ENCODE measurements around the gene CDH16. TPM values are rescaled to one million over a fixed set of nuclear protein-coding genes. Genes with fewer than 3 reads are reported as not detected.

The CDH16 gene
- total RNA-seq, 2 donors from 2014 or later = not detected

DNA sequence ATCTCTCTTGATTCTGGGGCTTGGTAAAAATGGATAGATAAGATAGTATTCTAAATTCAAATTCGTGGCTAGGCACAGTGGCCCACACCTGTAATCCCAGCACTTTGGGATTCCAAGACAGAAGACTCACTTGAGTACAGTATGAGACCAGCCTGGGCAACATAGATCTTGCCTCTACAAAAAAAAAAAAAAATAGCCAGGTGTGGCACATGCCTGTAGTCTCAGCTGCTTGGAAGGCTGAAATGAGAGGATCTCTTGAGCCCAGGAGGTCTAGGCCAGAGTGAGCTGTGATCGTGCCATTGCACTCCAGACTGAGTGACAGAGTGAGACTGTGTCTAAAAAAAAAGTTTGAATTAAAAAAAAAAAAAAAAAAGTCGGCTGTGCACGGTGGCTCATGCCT is 29.1 kb downstream of the CDH16 start:
- Mint-ChIP-seq H3K27ac (no peak overlapping the region), H3K4me3 (no peak overlapping the region), H3K9me3 (no peaks in the 10 kb centered on the region), H3K27me3 (ENCODE audit: low read depth) (no peaks in the 10 kb centered on the region), H3K36me3 (ENCODE audit: insufficient read depth in 2 of 2) (peaks cover 0 to 12% of the 10 kb centered on the region in 2 donors), H3K4me1 (ENCODE audit: low read depth) (peaks cover 45% of the 10 kb centered on the region)
- ATAC-seq (replicated peaks in 1 of 2) = no peak
- no peak for DNase-seq

DNA sequence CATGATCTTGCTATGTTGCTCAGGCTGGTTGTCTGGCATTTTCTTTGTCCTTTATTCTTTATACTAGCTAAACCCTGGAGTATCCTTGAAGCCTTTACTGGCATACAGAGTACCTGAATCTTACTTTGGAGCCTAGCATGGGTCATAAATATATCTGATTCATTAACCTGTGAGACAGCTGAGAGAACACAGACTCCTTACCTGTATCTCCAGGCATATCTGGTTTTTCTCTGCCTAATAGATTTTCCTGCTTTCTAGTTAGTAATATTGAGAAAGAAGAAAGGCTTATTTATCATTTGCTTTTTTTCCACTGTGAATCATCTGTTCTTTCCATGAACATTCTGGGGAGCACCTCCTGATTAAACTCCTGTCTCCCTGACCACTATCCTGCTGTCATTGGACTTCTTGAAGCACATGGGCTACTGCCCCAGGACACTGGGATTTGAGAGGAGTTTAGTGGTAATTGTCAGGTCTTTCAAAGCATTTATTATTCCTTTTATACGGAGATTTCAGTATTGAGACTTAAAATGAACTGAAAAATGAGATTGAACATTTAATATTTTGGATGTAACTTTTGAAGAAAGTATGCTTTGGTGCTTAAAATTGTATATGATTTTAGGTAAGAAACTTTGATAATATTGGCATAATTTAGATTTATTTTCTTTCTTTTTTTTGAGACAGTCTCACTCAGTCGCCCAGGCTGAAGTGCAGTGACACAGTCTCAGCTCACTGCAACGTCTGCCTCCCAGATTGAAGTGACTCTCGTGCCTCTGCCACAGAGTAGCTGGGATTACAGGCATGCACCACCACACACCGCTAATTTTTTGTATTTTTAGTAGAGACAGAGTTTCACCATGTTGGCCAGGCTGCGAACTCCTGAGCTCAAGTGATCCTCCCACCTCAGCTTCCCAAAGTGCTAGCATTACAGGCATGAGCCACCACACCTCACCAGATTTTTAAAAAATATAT is 29.8 kb downstream of the CDH16 start:
- DNase-seq (no peak), ATAC-seq (replicated peaks in 1 of 2) (no peak)
- H3K27ac Mint-ChIP-seq = peak overlapping the region; percentile 83
- peaks cover 3 to 16% of the 10 kb centered on the region in 2 donors for H3K36me3 Mint-ChIP-seq (ENCODE audit: insufficient read depth in 2 of 2)
- peaks cover 45% of the 10 kb centered on the region for H3K4me1 Mint-ChIP-seq (ENCODE audit: low read depth)
- H3K9me3 Mint-ChIP-seq = no peaks in the 10 kb centered on the region
- no peaks in the 10 kb centered on the region for H3K27me3 Mint-ChIP-seq (ENCODE audit: low read depth)
- H3K4me3 Mint-ChIP-seq = peak overlapping the region in 1 of 2 donors; percentile 6

DNA sequence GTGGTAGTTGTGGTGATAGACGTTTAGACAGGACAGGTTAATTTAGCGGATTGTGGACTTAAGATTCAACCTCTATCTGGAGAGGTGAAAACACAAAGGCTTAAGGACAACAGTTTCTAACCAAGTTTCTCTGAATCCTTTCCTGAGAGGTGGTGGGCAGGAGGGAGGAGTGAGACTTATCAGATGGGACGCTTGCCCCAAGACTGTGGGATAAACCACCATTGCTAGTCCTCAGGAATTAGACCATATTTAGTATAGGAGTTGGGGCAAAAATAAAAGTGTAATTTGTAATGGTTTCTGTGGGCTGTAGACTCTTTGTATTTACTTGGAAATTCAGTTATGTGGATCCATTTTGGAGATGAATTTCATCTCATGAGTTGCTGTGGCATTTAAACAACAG is 31.8 kb downstream of the CDH16 start:
- DNase-seq (no peak), ATAC-seq (replicated peaks in 1 of 2) (no peak)
- Mint-ChIP-seq H3K36me3 (ENCODE audit: insufficient read depth in 2 of 2) (peaks cover 3 to 15% of the 10 kb centered on the region in 2 donors), H3K27ac (no peak overlapping the region), H3K4me3 (no peak overlapping the region), H3K27me3 (ENCODE audit: low read depth) (no peaks in the 10 kb centered on the region), H3K4me1 (ENCODE audit: low read depth) (peaks cover 46% of the 10 kb centered on the region), H3K9me3 (no peaks in the 10 kb centered on the region)

DNA sequence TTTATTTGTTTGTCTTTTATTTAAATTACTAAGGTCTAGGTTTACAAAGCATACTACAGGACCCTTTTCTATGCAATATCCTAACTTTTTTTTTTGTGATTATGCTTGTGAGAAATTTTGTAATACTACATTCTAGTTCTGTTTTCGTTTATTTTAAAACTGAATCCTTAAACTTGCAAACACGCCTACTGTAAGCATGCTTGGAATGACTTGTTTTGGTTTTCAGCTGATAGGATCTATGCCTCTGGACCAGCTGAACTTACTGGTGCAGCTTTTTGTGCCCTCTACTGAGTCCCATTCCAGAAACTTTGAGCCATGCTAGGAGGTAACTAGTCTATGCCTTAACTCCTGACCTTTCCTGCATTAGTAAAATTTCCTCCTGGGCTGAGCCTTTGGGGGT is 32.4 kb downstream of the CDH16 start:
- DNase-seq (no peak), ATAC-seq (replicated peaks in 1 of 2) (no peak)
- Mint-ChIP-seq H3K27me3 (ENCODE audit: low read depth) (no peaks in the 10 kb centered on the region), H3K9me3 (no peaks in the 10 kb centered on the region), H3K27ac (no peak overlapping the region), H3K4me1 (ENCODE audit: low read depth) (peaks cover 50% of the 10 kb centered on the region), H3K4me3 (no peak overlapping the region), H3K36me3 (ENCODE audit: insufficient read depth in 2 of 2) (peaks cover 3 to 15% of the 10 kb centered on the region in 2 donors)

DNA sequence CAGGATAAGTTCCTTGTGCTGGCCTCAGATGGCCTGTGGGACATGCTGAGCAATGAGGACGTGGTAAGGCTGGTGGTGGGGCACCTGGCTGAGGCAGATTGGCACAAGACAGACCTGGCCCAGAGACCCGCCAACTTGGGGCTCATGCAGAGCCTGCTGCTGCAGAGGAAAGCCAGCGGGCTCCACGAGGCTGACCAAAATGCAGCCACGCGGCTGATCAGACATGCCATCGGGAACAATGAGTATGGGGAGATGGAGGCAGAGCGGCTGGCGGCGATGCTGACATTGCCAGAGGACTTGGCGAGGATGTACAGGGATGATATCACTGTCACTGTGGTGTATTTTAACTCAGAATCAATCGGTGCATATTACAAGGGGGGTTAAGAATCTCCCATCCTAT is 33.2 kb downstream of the CDH16 start:
- no peak for ATAC-seq (replicated peaks in 1 of 2)
- Mint-ChIP-seq H3K4me1 (ENCODE audit: low read depth) (peaks cover 50% of the 10 kb centered on the region), H3K36me3 (ENCODE audit: insufficient read depth in 2 of 2) (peaks cover 3 to 15% of the 10 kb centered on the region in 2 donors), H3K9me3 (no peaks in the 10 kb centered on the region), H3K27ac (no peak overlapping the region), H3K4me3 (no peak overlapping the region), H3K27me3 (ENCODE audit: low read depth) (no peaks in the 10 kb centered on the region)
- no peak for DNase-seq

DNA sequence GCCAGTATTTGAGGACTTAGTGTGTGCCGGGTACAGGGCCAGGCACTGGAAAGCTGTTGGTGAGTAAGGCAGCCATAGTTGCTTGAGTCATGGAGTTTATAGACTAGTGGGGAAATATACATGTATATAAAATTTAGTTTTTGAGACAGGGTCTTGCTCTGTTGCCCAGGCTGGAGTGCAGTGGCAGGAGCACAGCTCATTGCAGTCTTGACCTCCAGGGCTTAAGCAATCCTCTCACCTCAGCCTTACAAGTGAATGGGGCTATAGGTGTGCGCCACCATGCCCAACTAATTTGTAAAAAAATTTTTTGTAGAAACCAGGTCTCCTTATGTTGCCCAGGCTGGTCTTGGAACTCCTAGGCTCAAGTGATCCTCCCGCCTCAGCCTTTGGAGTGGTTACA is 36.0 kb downstream of the CDH16 start:
- Mint-ChIP-seq H3K27me3 (ENCODE audit: low read depth) (no peaks in the 10 kb centered on the region), H3K4me3 (no peak overlapping the region), H3K4me1 (ENCODE audit: low read depth) (peaks cover 65% of the 10 kb centered on the region), H3K27ac (no peak overlapping the region), H3K36me3 (ENCODE audit: insufficient read depth in 2 of 2) (peaks cover 7 to 9% of the 10 kb centered on the region in 2 donors), H3K9me3 (peaks cover 0 to 2% of the 10 kb centered on the region in 2 donors)
- DNase-seq (no peak), ATAC-seq (replicated peaks in 1 of 2) (no peak)

GRCh38 chr16:66881964-66882508 is 36.6 kb downstream of the CDH16 start:
- no peaks in the 10 kb centered on the region for H3K27me3 Mint-ChIP-seq (ENCODE audit: low read depth)
- no peak for ATAC-seq (replicated peaks in 1 of 2)
- H3K9me3 Mint-ChIP-seq = peaks cover 0 to 2% of the 10 kb centered on the region in 2 donors
- peak overlapping the region; percentile 78 to 100 for H3K4me3 Mint-ChIP-seq
- H3K36me3 Mint-ChIP-seq (ENCODE audit: insufficient read depth in 2 of 2) = peaks cover 7% of the 10 kb centered on the region in 2 donors
- H3K4me1 Mint-ChIP-seq (ENCODE audit: low read depth) = peaks cover 61% of the 10 kb centered on the region
- H3K27ac Mint-ChIP-seq = no peak overlapping the region
- no peak for DNase-seq

- no peaks in the 10 kb centered on the region for H3K27me3 Mint-ChIP-seq (ENCODE audit: low read depth)
- peak overlapping the region; percentile 78 to 100 for H3K4me3 Mint-ChIP-seq
- DNase-seq = no peak
- peaks cover 0 to 2% of the 10 kb centered on the region in 2 donors for H3K9me3 Mint-ChIP-seq
- peaks cover 57% of the 10 kb centered on the region for H3K4me1 Mint-ChIP-seq (ENCODE audit: low read depth)
- no peak for ATAC-seq (replicated peaks in 1 of 2)
- no peak overlapping the region for H3K27ac Mint-ChIP-seq
- peaks cover 7% of the 10 kb centered on the region in 2 donors for H3K36me3 Mint-ChIP-seq (ENCODE audit: insufficient read depth in 2 of 2)
Observed at GRCh38 chr16:66881560-66881959, 37.1 kb downstream of the CDH16 start.

DNA sequence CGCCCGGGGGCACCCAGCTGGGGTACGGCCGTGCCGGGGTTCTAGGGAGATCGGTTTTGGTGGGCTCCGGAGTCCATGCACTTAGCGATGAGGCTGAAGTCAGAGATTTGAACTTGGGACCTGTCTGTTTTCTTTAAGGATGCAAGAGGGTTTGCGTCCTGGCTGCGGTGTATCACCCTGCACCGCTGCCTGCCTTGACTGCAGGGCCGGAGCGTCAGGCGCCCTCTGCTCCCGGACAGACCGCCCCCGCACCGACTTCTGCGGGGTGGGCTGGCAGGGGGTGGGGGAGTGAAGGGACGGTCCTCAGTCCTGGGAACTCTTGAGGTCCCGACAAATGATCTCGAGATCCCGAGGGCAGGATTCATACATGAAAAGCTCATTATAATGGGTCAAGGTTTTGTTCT is 37.7 kb downstream of the CDH16 start:
- H3K4me1 Mint-ChIP-seq (ENCODE audit: low read depth) = peaks cover 63% of the 10 kb centered on the region
- ATAC-seq (replicated peaks in 1 of 2) (peak in 1 of 2 donors; percentile 6), DNase-seq (peak; percentile 17 to 27)
- H3K27ac Mint-ChIP-seq = no peak overlapping the region
- peaks cover 9 to 10% of the 10 kb centered on the region in 2 donors for H3K36me3 Mint-ChIP-seq (ENCODE audit: insufficient read depth in 2 of 2)
- H3K9me3 Mint-ChIP-seq = peaks cover 3 to 4% of the 10 kb centered on the region in 2 donors
- no peaks in the 10 kb centered on the region for H3K27me3 Mint-ChIP-seq (ENCODE audit: low read depth)
- peak overlapping the region; percentile 92 to 100 for H3K4me3 Mint-ChIP-seq

DNA sequence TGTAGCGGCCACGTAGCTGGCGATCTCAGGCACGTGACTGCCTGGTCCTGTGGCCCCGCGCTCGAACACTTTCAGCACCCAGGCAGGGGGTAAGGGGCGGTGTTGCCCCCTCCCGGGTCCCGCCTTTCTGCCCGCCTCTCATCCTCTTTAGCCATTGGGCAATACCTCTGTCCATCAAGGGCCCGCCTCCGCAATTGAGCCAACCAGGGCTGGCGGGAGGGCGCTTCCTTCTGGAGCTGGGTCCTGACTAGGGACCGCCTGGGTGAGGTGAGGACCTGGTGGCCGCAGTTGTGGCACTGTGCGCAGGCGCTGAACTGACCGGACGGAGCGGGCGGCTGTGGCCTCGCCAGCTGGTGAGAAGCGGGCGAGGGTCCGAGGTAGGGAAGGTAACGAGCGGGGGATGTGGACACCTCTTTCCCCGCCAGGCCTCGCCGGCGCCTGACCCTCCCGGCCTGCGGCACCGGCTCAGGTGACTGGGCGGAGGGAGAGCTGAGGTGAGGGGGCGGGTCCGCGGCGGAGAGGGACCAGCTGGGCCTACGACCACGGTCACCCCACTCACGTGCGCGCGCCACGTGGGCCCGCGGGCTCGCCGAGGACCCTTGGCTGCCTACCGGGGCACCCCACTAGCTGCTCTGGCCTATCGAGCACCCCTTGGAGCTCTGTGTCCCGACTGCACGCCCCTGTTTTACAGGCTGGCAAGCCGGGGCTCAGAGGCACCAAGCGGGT is 38.2 kb downstream of the CDH16 start, which contains the start of gene PDP2:
Gene PDP2, plus strand, starts transcription at position 228 of the 726 bp plus-strand sequence. CDS start 3,770 bp downstream, outside the sequence.
- H3K36me3 Mint-ChIP-seq (ENCODE audit: insufficient read depth in 2 of 2) = peaks cover 9 to 10% of the 10 kb centered on the region in 2 donors
- no peaks in the 10 kb centered on the region for H3K27me3 Mint-ChIP-seq (ENCODE audit: low read depth)
- H3K9me3 Mint-ChIP-seq = peaks cover 4% of the 10 kb centered on the region in 2 donors
- peak within 1 kb of the TSS; percentile 92 to 100 for H3K4me3 Mint-ChIP-seq
- ATAC-seq (replicated peaks in 1 of 2) (peak; percentile 91 to 94), DNase-seq (peak; percentile 94 to 95)
- peak within 1 kb of the TSS; percentile 86 for H3K27ac Mint-ChIP-seq
- peaks cover 63% of the 10 kb centered on the region for H3K4me1 Mint-ChIP-seq (ENCODE audit: low read depth)

DNA sequence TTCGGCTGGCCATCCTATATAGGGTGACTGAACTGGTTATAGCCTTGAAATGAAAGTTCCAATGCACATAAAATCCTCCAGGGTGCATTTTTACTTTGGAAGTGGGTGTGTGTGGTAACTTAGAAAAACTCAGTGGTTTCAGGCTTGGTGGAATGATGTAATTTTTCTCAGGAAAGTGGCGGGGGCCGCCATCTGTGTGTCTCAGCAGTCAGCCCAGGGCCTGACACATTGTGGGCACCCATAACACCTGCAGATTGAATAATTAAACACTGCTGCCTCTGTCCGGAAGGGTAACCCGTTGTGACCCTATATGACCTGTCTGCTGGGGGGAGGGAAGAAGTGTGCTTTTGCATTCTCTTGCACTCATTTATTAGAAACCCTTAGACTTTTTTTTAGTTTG is 40.6 kb downstream of the CDH16 start:
- peaks cover 4% of the 10 kb centered on the region in 2 donors for H3K9me3 Mint-ChIP-seq
- ATAC-seq (replicated peaks in 1 of 2) (peak; percentile 29 to 40), DNase-seq (peak; percentile 71 to 75)
- H3K27ac Mint-ChIP-seq = peak overlapping the region; percentile 96
- H3K4me3 Mint-ChIP-seq = peak overlapping the region; percentile 61 to 83
- H3K36me3 Mint-ChIP-seq (ENCODE audit: insufficient read depth in 2 of 2) = peaks cover 5 to 7% of the 10 kb centered on the region in 2 donors
- H3K4me1 Mint-ChIP-seq (ENCODE audit: low read depth) = peaks cover 78% of the 10 kb centered on the region
- no peaks in the 10 kb centered on the region for H3K27me3 Mint-ChIP-seq (ENCODE audit: low read depth)

GRCh38 chr16:66874079-66874775 is 44.5 kb downstream of the CDH16 start:
- ATAC-seq (replicated peaks in 1 of 2) = peak; percentile 37 to 44
- peak; percentile 48 to 57 for DNase-seq
- Mint-ChIP-seq H3K36me3 (ENCODE audit: insufficient read depth in 2 of 2) (peaks cover 3 to 5% of the 10 kb centered on the region in 2 donors), H3K4me3 (peak overlapping the region; percentile 74 to 82), H3K27ac (peak overlapping the region; percentile 94), H3K4me1 (ENCODE audit: low read depth) (peaks cover 64% of the 10 kb centered on the region), H3K27me3 (ENCODE audit: low read depth) (no peaks in the 10 kb centered on the region), H3K9me3 (peaks cover 4% of the 10 kb centered on the region in 2 donors)
